Stomach smooth muscle (tissue), 2 donors: ENCODE measurements around the gene PPP6R2.
"Not testable (repeated sequence)": the region's sequence is repeated elsewhere in the genome, so short reads cannot be mapped to it uniquely, and the experiment has no call there.

Source experiments
- H3K27ac ChIP-seq: one replicate; pipeline ENCODE4 v1.7.0; 2013; ENCODE audit warnings: mild to moderate bottlenecking, low read length, inconsistent platforms
- H3K27me3 ChIP-seq, 2 donors: one replicate each; pipeline ENCODE4 v1.7.0; 2013; ENCODE audit warnings: low read length in 2 of 2; ENCODE audit not compliant: insufficient read depth in 2 of 2, control insufficient read depth in 1 of 2
- H3K36me3 ChIP-seq, 2 donors: one replicate each; pipeline ENCODE4 v1.7.0; 2013; ENCODE audit warnings: low read length in 2 of 2; ENCODE audit not compliant: control insufficient read depth in 2 of 2, insufficient read depth in 2 of 2
- H3K4me1 ChIP-seq: one replicate; pipeline ENCODE4 v1.7.0; 2013; ENCODE audit warnings: low read length; ENCODE audit not compliant: control insufficient read depth, insufficient read depth
- H3K4me3 ChIP-seq, 2 donors: one replicate each; pipeline ENCODE4 v1.7.0; 2013; ENCODE audit warnings: low read length in 2 of 2
- H3K9ac ChIP-seq, 2 donors: one replicate each; pipeline ENCODE4 v1.7.0; 2013; ENCODE audit warnings: low read length in 2 of 2, mild to moderate bottlenecking in 1 of 2
- H3K9me3 ChIP-seq, 2 donors: one replicate each; pipeline ENCODE4 v1.7.0; 2013; ENCODE audit warnings: low read length in 2 of 2; ENCODE audit not compliant: control insufficient read depth in 2 of 2
- donor health status: healthy.
- donor health status: Pancreatic carcinoma.

The PPP6R2 gene

DNA sequence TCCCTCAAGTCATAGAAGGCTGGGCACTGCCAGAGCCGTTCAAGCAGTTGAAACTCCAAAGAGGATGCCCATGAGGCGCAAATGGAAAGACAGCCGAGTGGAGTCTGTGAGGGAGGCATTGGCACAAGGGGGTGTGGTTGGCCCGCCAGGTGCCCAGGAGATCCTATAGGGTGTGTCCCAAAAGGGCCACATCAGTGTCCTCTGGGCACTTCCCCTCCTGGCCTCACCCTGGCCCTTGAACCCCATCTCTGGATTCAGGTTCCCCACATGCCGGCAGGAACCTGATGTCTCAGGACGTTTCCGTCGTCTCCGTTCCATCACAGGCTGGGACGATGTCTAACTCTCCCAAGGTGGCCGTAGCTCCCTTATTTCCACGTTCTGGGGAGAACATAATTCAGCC lies 77.5 kb downstream of the PPP6R2 start:
- Histone ChIP-seq H3K9me3 (no peaks in the 10 kb centered on the region), H3K9ac (no peak overlapping the region), H3K4me3 (no peak overlapping the region), H3K27me3 (no peaks in the 10 kb centered on the region), H3K4me1 (no peaks in the 10 kb centered on the region), H3K36me3 (peaks cover 72 to 74% of the 10 kb centered on the region in 2 donors), H3K27ac (no peak overlapping the region)

DNA sequence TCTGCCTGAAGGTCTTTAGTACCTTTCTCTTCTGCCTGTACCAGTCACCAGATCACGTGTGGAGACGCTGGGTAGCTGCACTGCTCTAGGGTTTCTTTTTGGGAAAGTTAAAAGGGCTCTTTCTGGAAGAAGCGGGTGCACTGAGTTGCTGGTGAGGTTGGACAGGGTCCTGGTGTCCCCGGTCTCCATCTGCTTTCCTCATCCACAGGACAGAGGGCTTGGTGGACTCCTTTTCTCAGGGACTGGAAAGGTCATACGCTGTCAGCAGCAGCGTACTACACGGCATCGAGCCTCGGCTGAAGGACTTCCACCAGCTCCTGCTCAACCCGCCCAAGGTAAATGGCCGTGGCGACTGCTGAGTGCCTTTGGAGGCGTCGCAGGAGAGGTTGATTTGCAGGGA lies 78.9 kb downstream of the PPP6R2 start:
- H3K27me3 ChIP-seq: no peaks in the 10 kb centered on the region
- no peaks in the 10 kb centered on the region for H3K4me1 ChIP-seq
- no peak overlapping the region for H3K4me3 ChIP-seq
- H3K9ac ChIP-seq: no peak overlapping the region
- peaks cover 62 to 63% of the 10 kb centered on the region in 2 donors for H3K36me3 ChIP-seq
- H3K9me3 ChIP-seq: no peaks in the 10 kb centered on the region
- H3K27ac ChIP-seq: no peak overlapping the region

DNA sequence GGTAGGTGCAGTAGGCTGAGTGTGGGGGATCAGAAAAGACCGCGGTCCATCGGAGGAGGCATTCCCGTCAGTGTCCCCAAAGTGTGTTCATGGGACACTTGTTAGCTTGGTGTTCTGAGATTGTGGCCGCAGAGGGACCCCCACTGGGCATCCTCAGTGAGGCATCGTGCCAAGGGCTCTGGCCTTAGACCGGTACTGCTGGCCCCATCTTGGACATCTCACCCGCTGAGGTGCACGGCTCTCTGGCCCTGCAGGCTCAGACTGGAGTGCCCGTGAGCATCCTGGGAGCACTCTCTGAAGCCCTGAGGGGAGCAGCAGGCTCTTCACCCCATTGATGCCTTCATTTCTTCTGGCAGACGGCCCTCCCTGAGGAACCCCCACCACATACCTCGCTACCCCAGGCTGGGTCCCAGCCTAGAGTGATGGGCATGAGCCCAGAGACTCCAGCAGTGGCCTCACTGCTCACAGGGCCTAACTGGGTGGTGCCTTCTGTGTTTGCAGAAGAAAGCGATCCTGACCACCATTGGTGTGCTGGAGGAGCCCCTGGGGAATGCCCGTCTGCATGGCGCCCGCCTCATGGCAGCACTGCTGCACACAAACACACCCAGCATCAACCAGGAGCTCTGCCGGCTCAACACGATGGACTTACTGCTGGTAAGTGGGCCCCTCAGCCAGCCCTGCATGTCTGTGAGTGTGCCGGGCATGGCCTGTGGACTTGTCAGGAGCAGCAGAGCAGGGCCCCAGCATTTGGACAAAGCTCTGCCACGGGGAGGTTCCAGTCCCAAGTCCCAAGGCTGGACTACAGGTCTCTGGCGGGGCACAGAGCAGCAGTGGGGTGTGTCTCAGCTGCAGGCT lies 80.1 kb downstream of the PPP6R2 start:
- Histone ChIP-seq H3K4me1 (no peaks in the 10 kb centered on the region), H3K36me3 (peaks cover 53 to 56% of the 10 kb centered on the region in 2 donors), H3K4me3 (no peak overlapping the region), H3K9ac (no peak overlapping the region), H3K9me3 (no peaks in the 10 kb centered on the region), H3K27me3 (no peaks in the 10 kb centered on the region), H3K27ac (no peak overlapping the region)

DNA sequence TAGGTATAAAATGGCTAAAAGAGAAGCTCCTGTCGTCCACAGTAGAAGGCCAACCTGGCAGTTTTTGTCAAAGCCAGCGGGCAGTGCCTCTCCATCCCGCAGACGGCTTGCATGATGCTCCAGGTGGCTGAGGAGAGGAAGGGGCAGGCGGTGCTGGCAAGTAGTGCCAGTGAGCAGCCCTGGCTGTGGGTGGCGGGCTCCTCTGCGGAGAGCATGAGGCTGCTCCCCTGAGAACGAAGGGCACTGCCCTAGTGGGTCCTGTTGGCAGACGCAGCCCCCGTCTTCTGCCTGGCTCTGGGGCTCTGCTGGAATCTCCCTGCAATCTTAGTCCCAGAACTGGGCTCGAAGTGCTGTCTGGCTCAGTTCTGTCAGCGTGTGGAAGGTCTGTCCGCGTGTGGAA lies 80.8 kb downstream of the PPP6R2 start:
- H3K4me1 ChIP-seq: no peaks in the 10 kb centered on the region
- no peak overlapping the region for H3K9ac ChIP-seq
- peaks cover 50 to 59% of the 10 kb centered on the region in 2 donors for H3K36me3 ChIP-seq
- no peak overlapping the region for H3K27ac ChIP-seq
- H3K9me3 ChIP-seq: no peaks in the 10 kb centered on the region
- H3K4me3 ChIP-seq: no peak overlapping the region
- no peaks in the 10 kb centered on the region for H3K27me3 ChIP-seq

DNA sequence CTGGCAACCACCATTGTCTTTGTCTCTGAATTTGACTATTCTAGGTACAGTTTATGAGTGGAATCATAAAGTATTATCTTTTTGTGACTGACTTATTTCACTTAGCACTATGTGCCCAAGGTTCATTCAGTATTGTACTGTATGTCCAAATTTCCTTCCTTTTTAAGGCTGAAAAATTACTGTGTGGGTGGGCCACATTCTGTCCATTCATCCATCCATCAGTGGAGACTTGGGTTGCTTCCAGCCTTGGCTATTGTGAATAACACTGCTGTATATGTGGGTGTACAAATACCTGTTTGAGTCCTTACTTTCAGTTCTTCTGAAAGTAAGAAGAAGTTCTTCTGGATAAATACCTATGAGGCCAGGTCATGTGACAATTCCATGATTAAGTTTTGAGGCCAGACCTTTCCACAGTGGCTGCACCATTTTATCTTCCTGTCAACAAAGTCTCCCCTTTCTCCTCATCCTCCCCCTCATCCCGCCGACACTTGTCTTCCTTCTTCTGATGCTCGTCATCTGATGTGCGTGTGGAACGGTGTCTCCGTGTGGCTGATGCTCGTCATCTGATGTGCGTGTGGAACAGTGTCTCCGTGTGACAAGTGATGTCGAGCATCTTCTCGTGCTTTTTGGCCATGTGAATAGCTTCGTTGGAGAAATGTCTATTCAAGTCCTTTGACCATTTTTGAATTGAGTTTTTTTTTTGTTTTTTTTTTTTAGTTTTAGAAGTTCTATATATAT lies 82.2 kb downstream of the PPP6R2 start:
- Histone ChIP-seq H3K4me3 (no peak overlapping the region), H3K27ac (no peak overlapping the region), H3K9me3 (no peaks in the 10 kb centered on the region), H3K36me3 (peaks cover 45 to 55% of the 10 kb centered on the region in 2 donors), H3K27me3 (no peaks in the 10 kb centered on the region), H3K4me1 (no peaks in the 10 kb centered on the region), H3K9ac (no peak overlapping the region)

DNA sequence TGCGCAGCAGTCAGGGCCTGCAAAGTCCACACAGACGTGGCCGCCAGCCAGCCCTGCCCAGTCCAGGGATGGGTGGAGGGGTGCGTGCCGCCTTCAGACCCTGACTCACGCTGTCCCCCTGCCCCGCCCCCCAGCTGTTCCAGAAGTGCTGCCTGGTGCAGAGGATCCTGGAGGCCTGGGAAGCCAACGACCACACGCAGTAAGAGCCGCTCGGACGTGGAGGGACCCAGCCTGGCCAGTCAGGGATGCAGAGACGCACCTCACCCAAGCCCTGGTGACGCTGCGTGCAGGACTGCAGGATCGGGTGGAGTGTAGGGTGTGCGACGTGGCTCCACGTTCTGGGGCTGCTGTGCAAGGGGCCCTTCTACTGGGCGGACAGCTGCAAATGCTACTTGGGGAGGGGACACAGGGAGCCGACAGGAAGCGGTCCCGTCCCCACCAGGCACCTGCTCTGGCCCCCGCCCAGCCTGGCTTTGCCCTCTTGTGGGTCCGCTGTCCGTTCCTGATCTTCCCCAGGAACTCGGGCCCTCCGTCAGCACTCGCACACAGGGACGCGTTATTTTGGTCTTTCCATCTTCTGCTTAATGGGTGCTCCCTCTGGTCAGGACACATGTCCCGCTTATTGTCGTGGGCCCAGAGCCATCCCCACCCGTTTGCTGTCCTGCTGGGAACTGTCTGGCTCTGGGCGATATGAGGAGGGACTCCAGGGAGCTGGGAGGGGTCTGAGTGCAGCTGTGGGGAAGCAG lies 89.2 kb downstream of the PPP6R2 start:
- Histone ChIP-seq H3K4me1 (no peaks in the 10 kb centered on the region), H3K27ac (no peak overlapping the region), H3K9ac (no peak overlapping the region), H3K9me3 (no peaks in the 10 kb centered on the region), H3K4me3 (no peak overlapping the region), H3K27me3 (no peaks in the 10 kb centered on the region), H3K36me3 (peaks cover 41 to 46% of the 10 kb centered on the region in 2 donors)

DNA sequence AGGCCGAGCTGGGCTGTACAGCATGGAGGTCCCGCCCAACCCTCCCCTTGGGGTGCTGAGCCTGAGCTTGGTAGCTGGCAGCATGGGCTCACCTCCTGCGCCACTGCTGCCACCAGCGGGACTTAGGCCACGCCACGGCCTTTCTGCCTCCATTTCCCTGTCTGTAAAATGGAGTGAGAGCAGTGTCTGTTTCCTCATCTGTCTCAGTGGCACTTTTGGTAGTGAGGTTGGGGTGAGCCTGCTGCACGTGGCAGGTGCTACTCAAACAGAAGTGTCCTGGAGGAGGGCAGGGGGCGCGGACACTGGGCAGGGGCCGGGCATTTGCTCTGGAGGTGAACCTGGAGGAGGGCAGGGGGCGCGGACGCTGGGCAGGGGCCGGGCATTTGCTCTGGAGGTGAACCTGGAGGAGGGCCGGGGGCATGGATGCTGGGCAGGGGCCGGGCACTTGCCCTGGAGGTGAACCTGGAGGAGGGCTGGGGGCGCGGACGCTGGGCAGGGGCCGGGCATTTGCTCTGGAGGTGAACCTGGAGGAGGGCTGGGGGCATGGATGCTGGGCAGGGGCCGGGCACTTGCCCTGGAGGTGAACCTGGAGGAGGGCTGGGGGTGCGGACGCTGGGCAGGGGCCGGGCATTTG lies 89.9 kb downstream of the PPP6R2 start:
- not testable (repeated sequence) for H3K9ac ChIP-seq, H3K4me1 ChIP-seq, H3K27ac ChIP-seq, H3K9me3 ChIP-seq, H3K4me3 ChIP-seq, H3K27me3 ChIP-seq
- H3K36me3 ChIP-seq: peaks cover 44 to 46% of the 10 kb centered on the region in 2 donors

DNA sequence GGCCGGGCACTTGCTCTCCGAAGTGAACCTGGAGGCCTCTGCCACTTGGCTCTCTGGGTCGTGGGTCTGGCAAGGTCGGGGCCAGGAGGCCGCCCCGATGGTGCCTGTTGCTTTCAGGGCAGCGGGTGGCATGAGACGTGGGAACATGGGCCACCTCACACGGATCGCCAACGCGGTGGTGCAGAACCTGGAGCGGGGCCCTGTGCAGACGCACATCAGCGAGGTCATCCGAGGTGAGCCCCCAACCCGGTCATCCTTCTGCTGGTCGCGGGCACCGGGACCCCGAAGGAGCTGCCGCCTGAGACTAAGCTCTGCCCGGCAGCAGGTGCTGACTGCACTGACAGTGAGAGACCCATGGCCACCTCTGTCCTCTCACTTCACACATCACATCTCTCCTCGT lies 91.7 kb downstream of the PPP6R2 start:
- Histone ChIP-seq H3K4me3 (no peak overlapping the region), H3K9me3 (no peaks in the 10 kb centered on the region), H3K27ac (no peak overlapping the region), H3K9ac (no peak overlapping the region), H3K4me1 (no peaks in the 10 kb centered on the region), H3K36me3 (peaks cover 37 to 51% of the 10 kb centered on the region in 2 donors), H3K27me3 (no peaks in the 10 kb centered on the region)

DNA sequence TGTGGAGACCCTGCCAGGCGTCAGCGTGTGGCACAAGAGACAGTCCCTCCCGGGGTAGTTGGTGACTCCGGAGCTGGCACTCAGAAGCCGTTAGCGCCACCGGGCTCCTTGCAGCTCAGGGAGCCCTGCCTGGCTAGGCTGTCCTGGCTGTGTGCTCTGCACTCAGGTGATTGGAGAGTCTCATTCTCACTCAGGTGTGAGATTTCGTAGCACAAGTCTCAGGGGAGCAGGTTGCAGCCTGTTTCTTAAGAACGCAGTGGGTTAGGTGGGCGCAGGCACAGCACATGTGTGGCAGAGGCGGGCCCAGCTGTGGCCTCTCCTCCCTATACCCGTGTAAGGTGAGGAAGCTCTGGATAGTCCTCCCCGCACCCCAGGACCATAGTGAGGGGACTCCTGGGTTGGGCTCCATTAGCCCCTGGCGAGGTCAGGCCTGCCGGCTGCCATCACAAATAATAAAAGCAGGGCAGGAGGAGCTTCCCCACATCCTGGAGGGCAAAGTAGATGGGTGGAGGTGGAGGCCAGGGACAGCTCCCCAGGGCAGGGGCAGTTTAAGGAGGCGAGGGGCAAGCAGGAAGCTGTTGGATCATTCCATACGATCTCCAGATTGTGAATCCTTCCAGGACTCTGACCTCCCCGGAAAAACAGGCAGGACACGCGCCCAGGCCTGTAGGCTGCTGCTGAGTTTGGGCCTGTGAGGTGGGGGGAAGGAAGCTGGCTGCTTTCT lies 92.3 kb downstream of the PPP6R2 start:
- no peaks in the 10 kb centered on the region for H3K27me3 ChIP-seq
- no peak overlapping the region for H3K9ac ChIP-seq
- no peaks in the 10 kb centered on the region for H3K9me3 ChIP-seq
- no peaks in the 10 kb centered on the region for H3K4me1 ChIP-seq
- H3K36me3 ChIP-seq: peaks cover 31 to 50% of the 10 kb centered on the region in 2 donors
- H3K27ac ChIP-seq: no peak overlapping the region
- no peak overlapping the region for H3K4me3 ChIP-seq
